ENCODE measurements around the gene PLCD3. TPM values are rescaled to one million over a fixed set of nuclear protein-coding genes. Genes with fewer than 3 reads are reported as not detected.

Gene PLCD3
- total RNA-seq, 6 experiments from 2014 or later, result 77.2 to 112 (median 83.8) TPM

DNA sequence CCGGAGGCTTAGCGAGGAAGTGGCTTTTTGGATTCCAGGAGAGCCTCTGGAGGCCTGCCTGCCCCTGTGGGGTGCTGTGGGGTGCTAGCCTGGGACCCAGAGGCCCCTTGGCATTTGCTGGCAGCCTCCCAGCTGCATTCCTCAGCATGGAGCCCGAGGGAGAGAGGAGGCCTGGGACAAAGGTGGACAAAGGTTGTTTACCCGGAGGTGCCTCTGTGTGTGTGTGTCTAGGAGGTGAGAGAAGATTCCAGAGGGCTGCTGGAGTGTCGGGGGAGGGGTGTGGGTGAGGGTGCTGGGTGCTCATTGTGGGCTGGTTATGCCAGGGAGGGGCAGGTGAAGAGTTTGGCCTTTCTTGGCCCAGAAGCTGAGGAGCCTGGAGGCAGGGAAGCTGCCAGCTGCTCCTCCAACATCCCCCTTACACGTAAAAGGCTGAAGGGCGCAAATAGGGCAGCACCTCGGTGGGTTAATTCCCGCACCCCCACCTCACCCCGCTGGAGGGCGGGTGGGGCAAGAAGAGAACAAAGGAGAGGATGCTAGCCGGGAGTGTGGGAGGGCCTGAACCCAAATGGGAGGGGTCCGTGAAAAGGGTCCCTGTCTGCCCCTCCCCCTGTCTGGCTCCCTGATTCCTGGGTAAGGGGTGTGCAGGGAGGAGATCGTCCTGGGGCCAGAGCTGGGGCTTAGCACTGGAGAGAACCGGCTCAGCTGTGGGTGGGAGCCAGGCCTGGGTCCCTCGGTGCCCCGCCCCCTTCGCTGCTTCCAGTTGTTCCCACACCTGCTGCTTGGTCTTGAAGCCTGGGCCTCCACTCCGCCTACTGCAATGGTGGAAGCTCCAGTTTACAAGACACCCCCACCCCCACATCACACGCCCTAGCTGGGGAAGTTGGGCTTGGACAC is 39.3 kb upstream of the PLCD3 start:
- no peak for DNase-seq
- peaks cover 14% of the 10 kb centered on the region; the same call in 1 of the 2 replicates for H3K36me3 Mint-ChIP-seq (ENCODE audit: low read depth)
- H3K27ac Mint-ChIP-seq, result peak overlapping the region; percentile 99
- H3K9me3 Mint-ChIP-seq, result no peaks in the 10 kb centered on the region
- peak overlapping the region; percentile 76 for H3K4me3 Mint-ChIP-seq
- no peak for TF ChIP-seq CTCF (IDR thresholded peaks at IDR 0.05)
- H3K27me3 Mint-ChIP-seq (ENCODE audit: insufficient read depth), result no peaks in the 10 kb centered on the region
- peaks cover 42% of the 10 kb centered on the region for H3K4me1 Mint-ChIP-seq (ENCODE audit: low read depth)

GRCh38 chr17:45170931-45171337 is 38.6 kb upstream of the PLCD3 start:
- peak; percentile 82 for DNase-seq

GRCh38 chr17:45170280-45170930 is 38.1 kb upstream of the PLCD3 start:
- Mint-ChIP-seq H3K4me3 (peak overlapping the region; percentile 76), H3K4me1 (ENCODE audit: low read depth) (peaks cover 33% of the 10 kb centered on the region), H3K27me3 (ENCODE audit: insufficient read depth) (no peaks in the 10 kb centered on the region), H3K27ac (peak overlapping the region; percentile 99), H3K9me3 (no peaks in the 10 kb centered on the region), H3K36me3 (ENCODE audit: low read depth) (peaks cover 14% of the 10 kb centered on the region; the same call in 1 of the 2 replicates)
- no peak for TF ChIP-seq CTCF (IDR thresholded peaks at IDR 0.05)
- DNase-seq, result no peak

More at GRCh38 chr17:45170931-45171337, 38.6 kb upstream of the PLCD3 start:
- H3K36me3 Mint-ChIP-seq (ENCODE audit: low read depth), result peaks cover 14% of the 10 kb centered on the region; the same call in 1 of the 2 replicates
- peak overlapping the region; percentile 76 for H3K4me3 Mint-ChIP-seq
- H3K27ac Mint-ChIP-seq, result peak overlapping the region; percentile 99
- peaks cover 36% of the 10 kb centered on the region for H3K4me1 Mint-ChIP-seq (ENCODE audit: low read depth)
- H3K27me3 Mint-ChIP-seq (ENCODE audit: insufficient read depth), result no peaks in the 10 kb centered on the region
- TF ChIP-seq CTCF (IDR thresholded peaks at IDR 0.05), result no peak
- no peaks in the 10 kb centered on the region for H3K9me3 Mint-ChIP-seq

DNA sequence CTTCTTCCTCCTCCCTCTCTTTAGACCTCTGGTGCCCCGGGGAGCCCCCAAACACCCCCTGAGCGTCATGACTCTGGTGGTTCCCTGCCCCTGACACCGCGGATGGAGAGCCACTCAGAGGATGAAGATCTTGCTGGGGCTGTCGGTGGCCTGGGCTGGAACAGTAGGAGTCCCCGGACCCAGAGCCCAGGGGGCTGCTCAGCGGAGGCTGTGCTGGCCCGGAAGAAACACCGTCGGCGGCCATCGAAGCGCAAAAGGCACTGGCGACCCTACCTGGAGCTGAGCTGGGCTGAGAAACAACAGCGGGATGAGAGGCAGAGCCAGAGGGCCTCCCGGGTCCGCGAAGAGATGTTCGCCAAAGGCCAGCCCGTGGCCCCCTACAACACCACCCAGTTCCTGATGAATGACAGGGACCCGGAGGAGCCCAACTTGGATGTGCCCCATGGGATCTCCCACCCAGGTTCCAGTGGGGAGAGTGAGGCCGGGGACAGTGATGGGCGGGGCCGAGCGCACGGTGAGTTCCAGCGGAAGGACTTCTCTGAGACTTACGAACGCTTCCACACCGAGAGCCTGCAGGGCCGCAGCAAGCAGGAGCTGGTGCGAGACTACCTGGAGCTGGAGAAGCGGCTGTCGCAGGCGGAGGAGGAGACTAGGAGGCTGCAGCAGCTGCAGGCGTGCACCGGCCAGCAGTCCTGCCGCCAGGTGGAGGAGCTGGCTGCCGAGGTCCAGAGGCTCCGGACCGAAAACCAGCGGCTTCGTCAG is 36.9 kb upstream of the PLCD3 start:
- no peaks in the 10 kb centered on the region for H3K27me3 Mint-ChIP-seq (ENCODE audit: insufficient read depth)
- H3K36me3 Mint-ChIP-seq (ENCODE audit: low read depth), result peaks cover 14% of the 10 kb centered on the region; the same call in 1 of the 2 replicates
- DNase-seq, result no peak
- TF ChIP-seq CTCF (IDR thresholded peaks at IDR 0.05), result no peak
- H3K27ac Mint-ChIP-seq, result no peak overlapping the region
- peaks cover 40% of the 10 kb centered on the region for H3K4me1 Mint-ChIP-seq (ENCODE audit: low read depth)
- H3K4me3 Mint-ChIP-seq, result no peak overlapping the region
- H3K9me3 Mint-ChIP-seq, result no peaks in the 10 kb centered on the region

GRCh38 chr17:45164734-45165269 is 32.5 kb upstream of the PLCD3 start:
- H3K4me3 Mint-ChIP-seq, result no peak overlapping the region
- DNase-seq, result no peak
- no peaks in the 10 kb centered on the region for H3K9me3 Mint-ChIP-seq
- no peak for TF ChIP-seq CTCF (IDR thresholded peaks at IDR 0.05)
- H3K4me1 Mint-ChIP-seq (ENCODE audit: low read depth), result peaks cover 25% of the 10 kb centered on the region
- H3K27me3 Mint-ChIP-seq (ENCODE audit: insufficient read depth), result no peaks in the 10 kb centered on the region
- peaks cover 19% of the 10 kb centered on the region for H3K36me3 Mint-ChIP-seq (ENCODE audit: low read depth)
- peak overlapping the region; percentile 12 for H3K27ac Mint-ChIP-seq

All from HFFc6 (cell line).